DMS114 treated with DMSO at 0.1 percent for 48 hours (cell line): Measurements from ENCODE around the gene PRPF38B.
"Not testable (repeated sequence)": the region's sequence is repeated elsewhere in the genome, so short reads cannot be mapped to it uniquely, and the experiment has no call there.

Experiments used
- DNase-seq: peaks from one replicate; lab custom pipeline; 2025; ENCODE audit not compliant: unreplicated experiment; lab: John Stamatoyannopoulos, UW

PRPF38B gene

GRCh38 chr1:108691942-108692723, at the start of gene PRPF38B:
Gene PRPF38B (plus strand): TSS chr1:108692310. CDS start chr1:108692592, 282 bp downstream.
- DNase-seq = peak; percentile 93

GRCh38 chr1:108643492-108644335, 48.4 kb upstream of the PRPF38B start:
- peak; percentile 50 for DNase-seq

GRCh38 chr1:108644984-108645383, 47.1 kb upstream of the PRPF38B start:
- DNase-seq = no peak

- no peak for DNase-seq
These were observed 46.4 kb upstream of the PRPF38B start for GRCh38 chr1:108645564-108646184.

- no peak for DNase-seq
These were observed 45.9 kb upstream of the PRPF38B start for GRCh38 chr1:108646265-108646647.

GRCh38 chr1:108646648-108647269, 45.4 kb upstream of the PRPF38B start:
- no peak for DNase-seq

- DNase-seq = no peak
These were observed 38.5 kb upstream of the PRPF38B start for GRCh38 chr1:108653431-108654105.

GRCh38 chr1:108657356-108658080, 34.6 kb upstream of the PRPF38B start:
- no peak for DNase-seq

GRCh38 chr1:108661030-108661609, 31.0 kb upstream of the PRPF38B start, which contains the start of gene HENMT1:
Gene HENMT1 (minus strand): TSS chr1:108661093. CDS start chr1:108659884, 1,209 bp downstream.
- peak; percentile 62 for DNase-seq

GRCh38 chr1:108663074-108663473, 29.0 kb upstream of the PRPF38B start:
- no peak for DNase-seq

GRCh38 chr1:108664481-108664880, 27.6 kb upstream of the PRPF38B start:
- DNase-seq = no peak

GRCh38 chr1:108665067-108665466, 27.0 kb upstream of the PRPF38B start:
- no peak for DNase-seq

- DNase-seq = no peak
These were observed 26.3 kb upstream of the PRPF38B start for GRCh38 chr1:108665771-108666170.

- not testable (repeated sequence) for DNase-seq
These were observed 24.7 kb upstream of the PRPF38B start for GRCh38 chr1:108667422-108667821.

- no peak for DNase-seq
These were observed 23.3 kb upstream of the PRPF38B start for GRCh38 chr1:108668777-108669176.

GRCh38 chr1:108669679-108670078, 22.4 kb upstream of the PRPF38B start:
- no peak for DNase-seq

- no peak for DNase-seq
These were observed 21.9 kb upstream of the PRPF38B start for GRCh38 chr1:108670131-108670773.

GRCh38 chr1:108671143-108671542, 21.0 kb upstream of the PRPF38B start:
- no peak for DNase-seq

- DNase-seq = no peak
These were observed 13.4 kb upstream of the PRPF38B start for GRCh38 chr1:108678706-108679105.
